Uterus (tissue), 2 donors: Measurements from ENCODE around the gene DCAF7.

ENCODE experiments used
- CTCF ChIP-seq, 4 experiments: fragments of 200-600 bp in 2 of 4; fragments of 450-650 bp in 2 of 4; sonication (generic) in 2 of 4; IDR thresholded peaks; one replicate each; pipeline ENCODE4 v1.5.1; 2016 to 2019; ENCODE audit warnings: antibody characterized with exemption in 4 of 4, mild to moderate bottlenecking in 2 of 4, moderate library complexity in 1 of 4
- POLR2A ChIP-seq, 2 donors: fragments of 450-650 bp; IDR thresholded peaks; one replicate each; pipeline ENCODE4 v1.6.1; 2016; ENCODE audit warnings: antibody characterized with exemption in 2 of 2, mild to moderate bottlenecking in 1 of 2, moderate library complexity in 1 of 2

GRCh38 chr17:63578027-63578768 is 27.9 kb downstream of the DCAF7 start:
- TF ChIP-seq CTCF (IDR thresholded peaks at IDR 0.05), result no peak
- TF ChIP-seq POLR2A (IDR thresholded peaks at IDR 0.05), result no peak
